ENCODE measurements around the gene MAX.

The MAX gene

DNA sequence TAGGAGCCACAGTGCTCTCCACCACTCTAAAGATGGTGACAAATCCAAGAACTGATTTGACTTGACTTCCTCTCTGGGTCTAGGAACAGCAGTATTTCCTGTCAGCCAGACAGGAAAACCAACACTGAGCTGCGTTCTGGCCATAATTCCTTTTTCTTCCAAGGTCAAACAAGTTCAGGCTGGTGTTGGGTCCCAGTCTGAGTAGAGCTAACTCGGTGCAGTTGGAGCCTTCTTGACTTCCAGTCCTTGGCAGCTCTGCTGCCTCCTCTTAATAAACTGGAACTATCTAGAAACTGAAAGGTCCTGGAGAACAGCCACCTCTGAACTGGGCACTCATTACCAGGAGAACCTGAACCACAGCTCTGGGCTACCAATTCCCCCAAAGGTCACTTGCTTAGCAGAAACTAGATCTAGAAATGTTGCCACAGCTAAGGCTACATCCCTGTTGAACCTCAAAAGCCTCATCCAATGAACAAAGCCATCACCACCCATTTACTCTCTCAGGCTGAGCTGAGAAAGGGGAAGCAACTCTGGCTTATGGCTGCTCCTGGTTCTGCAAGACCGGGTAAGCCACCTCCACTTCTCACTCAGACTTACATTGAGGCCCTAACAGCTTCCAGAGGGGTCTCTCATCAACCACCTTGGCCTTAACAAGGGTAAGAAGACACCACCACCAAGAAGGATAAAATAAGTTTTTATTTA lies 27.7 kb downstream of the MAX start:
- in situ Hi-C loops (cut with MboI; ENCODE audit: low sequenced_read_pairs): no loop called here

DNA sequence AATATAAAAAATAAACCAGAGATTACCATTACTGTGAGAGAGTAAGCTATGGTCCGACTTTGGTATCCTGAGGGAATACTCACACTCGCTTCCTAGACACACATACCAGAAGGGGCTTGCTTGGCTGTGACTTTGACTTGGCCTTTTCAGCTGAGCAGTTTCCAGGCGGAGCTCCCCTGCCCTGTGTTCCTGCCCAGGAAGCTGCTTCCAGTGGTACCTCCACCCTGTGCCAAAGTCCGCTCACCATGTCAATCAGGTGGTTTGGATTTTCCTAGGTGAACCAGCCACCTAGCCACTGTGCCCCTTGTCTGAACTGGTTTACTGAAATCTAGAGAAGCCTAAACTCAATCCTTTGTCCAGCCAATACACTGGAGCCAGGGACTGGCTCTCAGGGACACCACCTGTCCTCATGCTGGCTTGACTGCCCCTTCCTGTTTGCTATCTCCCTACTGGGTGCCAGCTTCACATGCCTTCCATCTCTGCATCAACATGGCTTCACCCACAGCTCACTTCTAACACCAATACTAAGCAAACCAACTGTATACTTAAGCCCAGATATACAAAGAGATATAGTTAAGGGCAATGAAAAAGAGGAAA lies 28.6 kb downstream of the MAX start:
- in situ Hi-C loops (cut with MboI; ENCODE audit: low sequenced_read_pairs): no loop called here

DNA sequence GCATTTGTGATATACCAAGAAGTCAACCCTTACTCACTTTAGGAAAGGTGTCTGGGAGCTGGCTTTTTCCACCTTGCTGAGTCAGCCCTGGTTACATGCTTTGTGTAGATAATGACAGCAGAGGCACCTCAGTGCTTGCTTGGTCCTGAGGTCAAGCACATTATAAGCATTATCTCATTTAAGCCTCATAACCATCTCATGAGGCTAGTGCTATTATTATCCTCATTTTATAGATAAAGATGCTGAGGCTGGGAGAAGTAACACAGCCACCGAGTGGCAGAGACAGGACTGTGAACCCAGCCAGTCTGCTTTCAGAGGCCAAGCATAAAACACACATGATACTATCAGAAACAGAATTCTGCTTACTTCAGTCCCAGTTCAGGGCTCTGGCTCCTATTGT lies 29.4 kb downstream of the MAX start:
- in situ Hi-C loops (cut with MboI; ENCODE audit: low sequenced_read_pairs): no loop called here

DNA sequence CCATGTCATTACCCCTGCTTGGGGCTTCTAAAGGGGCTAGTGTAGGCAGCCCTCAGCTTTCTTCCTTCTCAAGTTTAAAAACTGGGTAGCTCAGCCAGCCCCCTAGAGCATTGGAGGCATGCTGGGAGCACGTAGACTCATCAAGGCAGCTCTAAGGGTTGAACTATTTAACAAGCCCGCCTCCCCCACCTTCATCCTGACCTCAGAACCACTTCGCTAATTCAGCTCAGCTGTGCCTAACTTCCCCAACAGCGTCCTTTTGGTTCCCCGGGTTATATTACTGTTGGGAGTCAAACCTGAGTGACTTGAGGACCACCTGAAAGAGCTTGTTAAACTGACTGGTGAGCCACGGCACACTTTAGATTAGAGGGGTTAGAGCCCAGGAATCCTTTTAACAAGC lies 30.1 kb downstream of the MAX start:
- in situ Hi-C loops (cut with MboI; ENCODE audit: low sequenced_read_pairs): no loop called here

DNA sequence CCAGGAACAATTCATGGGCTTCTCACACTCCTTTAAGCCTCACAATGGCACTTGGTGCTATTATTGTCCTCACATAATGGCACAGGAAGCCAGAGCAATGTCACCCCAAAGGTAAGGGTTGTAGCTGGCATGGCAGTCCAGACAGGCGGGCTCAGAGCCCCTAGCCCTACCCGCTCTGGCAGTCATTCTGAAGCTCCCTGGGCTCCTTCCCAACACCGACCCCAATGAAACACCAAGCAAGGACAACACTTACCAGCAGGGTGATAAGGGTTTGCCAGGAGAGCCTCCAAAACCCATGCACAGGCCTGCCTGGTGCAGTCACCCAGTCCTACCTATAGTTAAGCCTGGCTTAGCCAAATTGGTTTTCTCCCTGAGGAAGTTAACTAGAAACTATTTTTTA lies 30.8 kb downstream of the MAX start:
- in situ Hi-C loops (cut with MboI; ENCODE audit: low sequenced_read_pairs): no loop called here

DNA sequence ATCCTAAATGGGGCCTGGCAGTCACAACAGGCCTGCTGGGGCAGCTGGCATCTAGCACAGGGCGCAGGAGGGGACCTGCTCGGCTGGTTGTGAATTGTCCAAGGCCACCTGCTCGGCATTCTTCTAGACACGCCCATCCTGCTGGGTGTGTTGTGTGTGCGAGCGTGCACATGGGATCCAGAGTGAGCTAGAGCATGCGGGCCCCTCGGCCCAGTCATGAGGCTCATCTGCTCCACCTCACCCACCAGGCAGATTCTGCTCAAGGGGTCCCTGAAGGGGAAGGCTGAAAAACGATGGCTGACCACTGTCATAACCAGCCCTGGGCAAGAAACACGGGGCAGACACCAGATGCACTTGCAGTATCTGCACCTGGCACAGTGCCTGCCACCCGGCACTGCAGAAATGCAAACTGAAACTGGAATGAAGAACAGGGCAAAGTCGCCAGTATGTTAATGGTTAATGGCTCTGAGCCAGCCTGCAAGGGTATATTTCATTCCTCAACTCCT lies 31.8 kb downstream of the MAX start:
- in situ Hi-C loops (cut with MboI; ENCODE audit: low sequenced_read_pairs): no loop called here

DNA sequence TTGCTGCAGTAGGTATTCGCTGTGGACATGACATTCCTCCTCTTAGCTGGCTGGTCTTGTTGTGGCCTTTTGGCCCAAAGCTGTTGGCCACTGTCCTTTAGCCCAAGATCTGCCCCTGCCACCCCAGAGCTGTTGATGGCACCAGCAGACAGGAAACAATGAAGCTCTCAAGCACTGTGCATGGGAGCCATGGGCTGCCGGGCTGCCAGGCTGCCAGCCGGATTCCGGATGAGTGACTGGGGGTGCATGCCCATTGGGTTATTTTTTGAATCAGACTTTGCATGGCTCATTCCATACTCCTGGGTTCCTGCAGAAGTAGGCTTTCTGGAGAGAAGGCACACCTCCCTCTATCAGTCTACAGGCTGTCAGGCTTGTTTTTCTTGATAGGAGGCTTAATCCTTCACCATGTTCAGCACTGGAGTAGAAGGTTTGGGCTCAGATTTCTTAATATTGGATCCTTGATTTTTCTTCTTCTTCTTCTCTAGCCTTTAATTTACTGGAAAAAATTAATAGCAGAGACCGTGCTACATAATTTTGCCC lies 32.4 kb downstream of the MAX start:
- in situ Hi-C loops (cut with MboI; ENCODE audit: low sequenced_read_pairs): no loop called here

DNA sequence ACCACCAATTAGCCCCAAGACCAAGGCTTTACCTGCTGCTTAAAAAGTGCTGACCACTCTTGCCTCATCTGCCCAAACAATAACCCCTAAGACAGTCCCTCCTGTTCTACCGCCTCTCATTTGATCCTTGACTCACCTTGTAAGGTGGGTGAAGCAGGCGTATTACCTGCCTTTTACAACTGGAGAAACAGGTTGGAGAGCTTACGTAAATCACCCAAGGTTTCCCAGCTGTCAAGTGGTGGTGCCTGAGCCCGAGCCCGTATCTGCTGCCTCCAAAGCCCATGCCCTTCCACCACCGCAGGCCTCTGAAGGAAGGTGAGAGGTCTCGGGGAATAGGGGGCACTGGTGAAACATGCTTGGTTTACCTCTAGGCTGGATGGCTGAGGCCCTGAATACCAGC lies 36.6 kb downstream of the MAX start:
- in situ Hi-C loops (cut with MboI; ENCODE audit: low sequenced_read_pairs): no loop called here

DNA sequence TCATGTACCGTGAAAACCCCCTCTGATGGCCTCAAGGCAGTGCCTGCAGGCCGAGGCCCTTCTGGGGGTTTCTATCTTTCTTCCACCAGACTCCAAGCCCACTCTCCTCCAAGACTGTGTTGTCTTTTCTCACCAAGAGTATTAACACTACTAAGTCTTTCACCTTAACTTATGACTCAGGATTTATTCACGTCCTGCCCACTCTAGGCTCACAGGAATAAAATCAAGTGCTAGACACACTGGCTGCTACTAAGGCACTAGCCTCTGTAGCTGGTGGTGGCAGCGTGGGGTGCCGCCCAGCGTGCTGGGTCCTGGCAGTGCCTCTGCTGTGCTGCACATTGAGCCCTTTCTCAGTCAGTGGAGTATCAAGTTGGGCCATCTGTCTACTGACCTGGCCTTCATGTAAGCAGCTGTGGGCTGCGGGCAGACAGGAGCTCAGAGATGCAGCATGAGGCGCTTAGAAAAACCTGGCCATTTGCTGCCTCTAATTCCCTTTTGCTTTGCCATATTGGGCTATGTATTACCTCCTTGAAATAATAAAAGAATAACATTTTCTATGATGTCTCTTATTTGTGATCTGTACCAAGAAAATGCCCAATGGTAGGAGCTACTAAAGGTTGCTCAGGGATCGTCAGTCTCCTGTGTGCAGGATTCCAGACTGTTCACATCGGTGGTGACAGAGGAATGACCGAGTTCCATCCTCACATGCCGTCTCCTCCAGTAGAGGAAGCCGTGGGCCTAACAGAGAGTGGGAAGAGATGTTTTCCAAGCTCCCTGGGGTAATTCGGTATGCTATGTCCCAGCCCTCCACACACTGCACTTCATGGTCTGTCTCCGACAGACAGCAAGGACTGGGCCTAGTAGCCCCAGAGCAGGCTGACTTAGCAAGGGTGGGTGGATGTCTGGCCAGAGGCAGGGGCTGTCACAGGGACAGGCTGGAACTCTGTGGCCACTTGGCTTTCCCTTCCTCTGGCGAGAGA lies 39.9 kb downstream of the MAX start:
- in situ Hi-C loops (cut with MboI; ENCODE audit: low sequenced_read_pairs): no loop called here

DNA sequence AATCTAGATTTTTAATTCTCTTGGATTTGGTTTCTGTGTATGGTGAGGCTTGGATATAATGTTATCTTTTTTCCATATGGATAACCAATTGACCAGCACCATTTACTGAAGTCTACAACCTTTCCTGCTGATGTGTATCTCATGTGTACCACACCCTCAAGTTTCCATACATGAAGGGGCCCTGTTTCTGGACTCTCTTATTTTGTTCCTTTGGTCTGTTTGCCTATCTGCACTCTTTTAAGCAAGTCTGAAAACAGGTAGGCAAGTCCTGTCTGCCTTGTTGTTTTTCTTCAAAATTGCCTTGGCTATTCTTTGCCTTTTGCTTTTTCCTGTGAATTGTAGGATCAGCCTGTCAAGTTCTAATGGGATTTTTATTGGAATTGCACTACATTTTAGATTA lies 44.6 kb downstream of the MAX start:
- in situ Hi-C loops (cut with MboI; ENCODE audit: low sequenced_read_pairs): no loop called here

DNA sequence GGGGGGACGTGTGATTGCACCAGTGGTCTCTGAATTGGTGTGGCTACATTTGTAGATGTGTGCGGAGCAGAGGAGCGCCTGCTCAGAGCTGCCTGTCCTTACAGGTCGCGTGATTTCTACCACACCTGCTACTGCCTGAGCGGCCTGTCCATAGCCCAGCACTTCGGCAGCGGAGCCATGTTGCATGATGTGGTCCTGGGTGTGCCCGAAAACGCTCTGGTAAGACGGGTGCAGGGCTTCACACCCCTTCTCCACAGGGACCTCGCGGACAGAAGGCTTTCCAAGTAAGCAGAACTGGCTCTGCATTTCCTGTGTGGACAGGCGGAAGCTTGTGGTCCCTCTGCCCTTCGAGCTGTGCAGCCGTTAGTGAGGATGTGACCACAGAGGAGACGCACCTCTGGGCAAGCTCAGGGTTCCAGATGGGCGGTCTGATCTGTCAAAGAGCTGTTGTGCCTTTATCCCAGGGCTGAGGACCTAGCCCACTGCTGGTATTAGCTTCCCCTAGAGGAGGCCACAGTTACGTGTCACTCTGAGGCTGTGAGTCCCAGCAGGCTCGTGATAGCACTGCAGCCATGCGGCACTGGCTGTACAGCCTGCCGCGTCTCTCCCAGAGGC lies 47.7 kb downstream of the MAX start:
- in situ Hi-C loops (cut with MboI; ENCODE audit: low sequenced_read_pairs): no loop called here

DNA sequence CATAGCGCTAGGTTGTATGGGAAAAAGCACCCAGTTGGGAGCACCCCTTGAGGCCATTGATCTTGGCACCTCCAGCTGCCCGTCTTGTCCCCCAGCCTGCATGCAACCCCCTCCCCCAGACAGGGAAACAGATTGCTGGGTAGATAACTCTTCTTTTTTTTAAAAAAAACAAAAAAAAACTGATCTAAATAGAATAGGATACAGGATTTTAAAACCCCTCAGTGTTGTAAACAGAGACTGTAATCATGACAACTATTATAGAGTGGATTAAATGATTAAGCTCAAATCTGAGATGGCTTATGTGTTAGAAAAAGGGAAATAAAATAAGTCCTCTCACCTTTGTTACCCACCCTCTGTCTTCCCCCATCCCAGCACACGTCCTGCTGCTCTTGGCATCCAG lies 48.9 kb downstream of the MAX start:
- in situ Hi-C loops (cut with MboI; ENCODE audit: low sequenced_read_pairs): no loop called here

DNA sequence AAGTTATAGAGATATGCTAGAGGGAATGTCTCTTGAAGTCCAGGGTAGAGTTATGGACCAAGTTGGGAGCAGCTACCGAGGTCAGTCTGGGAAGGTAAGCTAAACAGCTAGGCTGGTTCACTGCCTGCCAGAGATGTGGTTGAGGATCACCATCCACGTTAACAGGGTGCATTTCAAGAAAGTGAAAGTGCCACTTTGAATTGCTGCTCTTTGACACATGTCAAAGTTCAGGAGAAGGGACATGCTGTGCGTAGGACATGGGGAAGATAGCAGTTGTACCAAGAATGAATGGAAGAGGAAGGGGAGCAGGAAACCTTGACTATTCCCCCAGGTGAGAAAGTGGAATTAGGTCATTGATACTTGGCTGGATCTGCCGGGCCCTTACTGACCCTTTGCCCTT lies 49.5 kb downstream of the MAX start:
- in situ Hi-C loops (cut with MboI; ENCODE audit: low sequenced_read_pairs): no loop called here

DNA sequence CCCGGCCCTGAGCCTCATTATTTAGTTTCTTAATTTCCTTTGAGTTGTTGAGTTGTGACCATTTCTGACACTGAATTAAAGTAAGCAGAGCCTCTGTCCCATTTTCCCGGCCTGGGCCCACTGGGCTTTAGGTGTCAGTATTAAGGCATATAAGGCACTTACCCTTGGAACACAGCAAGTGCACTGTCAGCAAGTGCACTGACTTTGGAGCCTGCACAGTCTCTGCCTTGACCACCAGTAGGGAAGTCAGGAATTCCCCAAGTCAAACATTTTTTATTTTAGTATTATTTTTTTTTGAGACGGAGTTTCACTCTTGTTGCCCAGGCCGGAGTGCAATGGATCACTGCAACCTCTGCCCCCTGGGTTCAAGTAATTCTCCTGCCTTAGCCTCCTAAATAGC lies 56.6 kb downstream of the MAX start:
- in situ Hi-C loops (cut with MboI; ENCODE audit: low sequenced_read_pairs): no loop called here

DNA sequence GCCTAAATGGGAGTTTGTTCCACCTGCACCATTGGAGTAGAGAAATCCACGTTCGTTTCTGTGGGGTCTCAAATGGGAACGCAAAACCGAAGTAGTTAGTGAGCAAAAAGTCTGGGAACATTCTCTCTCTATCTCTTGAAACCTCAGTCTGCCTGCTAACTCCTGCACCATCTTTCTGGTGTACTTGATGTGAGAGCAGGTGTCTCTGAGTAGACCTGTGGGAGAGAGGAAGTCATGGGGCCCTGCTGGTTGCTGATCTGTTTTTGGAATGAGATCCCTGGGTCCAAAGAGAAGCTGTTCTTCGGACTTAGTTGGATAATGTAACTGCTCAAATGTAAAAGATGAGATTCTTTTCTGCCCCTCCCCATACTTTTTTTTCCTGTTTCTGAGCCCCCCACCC lies 57.3 kb downstream of the MAX start:
- in situ Hi-C loops (cut with MboI; ENCODE audit: low sequenced_read_pairs): no loop called here

DNA sequence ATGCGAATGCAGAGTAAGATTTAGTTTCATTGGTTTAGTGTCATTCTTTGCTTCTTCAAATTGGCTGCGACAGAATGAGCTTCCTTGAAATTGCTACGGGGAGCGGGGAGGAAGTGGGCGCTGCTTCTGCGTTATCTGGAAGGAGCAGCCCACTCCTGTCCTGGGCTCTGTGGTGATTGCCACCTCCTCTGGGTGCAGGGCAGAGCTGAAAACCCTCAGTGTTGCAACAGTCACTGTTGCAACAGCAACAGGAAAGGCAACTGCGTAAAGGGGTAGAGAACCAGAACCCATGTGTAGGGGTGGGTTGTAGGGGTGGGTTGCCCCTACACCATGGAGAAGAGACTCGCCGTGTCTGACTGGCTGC lies 57.7 kb downstream of the MAX start:
- in situ Hi-C loops (cut with MboI; ENCODE audit: low sequenced_read_pairs): no loop called here

DNA sequence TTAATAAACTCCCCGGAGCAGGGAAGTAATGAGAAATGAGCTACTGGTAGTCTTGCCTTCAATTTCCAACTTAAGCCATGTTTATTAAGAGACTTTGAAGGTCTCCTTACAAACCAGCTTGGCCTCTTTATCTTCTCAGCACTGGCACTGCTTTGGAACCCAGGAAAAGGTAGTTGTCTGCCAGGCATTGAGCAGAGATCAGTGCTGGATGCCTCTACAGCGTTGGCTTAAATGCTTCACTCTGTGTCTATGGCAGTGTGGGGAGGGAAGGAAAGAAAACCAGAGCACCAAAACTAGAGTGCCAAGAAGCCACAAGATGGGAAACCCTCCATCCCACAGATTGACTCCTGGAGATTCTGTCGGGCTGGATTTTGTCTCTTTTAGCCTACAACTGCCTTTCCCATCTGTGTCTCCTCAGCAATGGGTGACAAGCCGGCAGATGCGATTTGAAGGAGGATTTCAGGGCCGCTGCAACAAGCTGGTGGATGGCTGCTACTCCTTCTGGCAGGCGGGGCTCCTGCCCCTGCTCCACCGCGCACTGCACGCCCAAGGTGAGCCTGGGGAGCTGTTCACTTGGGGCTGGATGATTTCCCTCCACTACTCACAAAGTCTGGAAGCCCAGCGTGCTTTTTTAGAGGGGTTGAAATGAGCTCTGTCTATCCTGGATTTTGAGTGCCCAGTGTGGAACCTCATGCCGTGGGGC lies 58.3 kb downstream of the MAX start:
- in situ Hi-C loops (cut with MboI; ENCODE audit: low sequenced_read_pairs): no loop called here

DNA sequence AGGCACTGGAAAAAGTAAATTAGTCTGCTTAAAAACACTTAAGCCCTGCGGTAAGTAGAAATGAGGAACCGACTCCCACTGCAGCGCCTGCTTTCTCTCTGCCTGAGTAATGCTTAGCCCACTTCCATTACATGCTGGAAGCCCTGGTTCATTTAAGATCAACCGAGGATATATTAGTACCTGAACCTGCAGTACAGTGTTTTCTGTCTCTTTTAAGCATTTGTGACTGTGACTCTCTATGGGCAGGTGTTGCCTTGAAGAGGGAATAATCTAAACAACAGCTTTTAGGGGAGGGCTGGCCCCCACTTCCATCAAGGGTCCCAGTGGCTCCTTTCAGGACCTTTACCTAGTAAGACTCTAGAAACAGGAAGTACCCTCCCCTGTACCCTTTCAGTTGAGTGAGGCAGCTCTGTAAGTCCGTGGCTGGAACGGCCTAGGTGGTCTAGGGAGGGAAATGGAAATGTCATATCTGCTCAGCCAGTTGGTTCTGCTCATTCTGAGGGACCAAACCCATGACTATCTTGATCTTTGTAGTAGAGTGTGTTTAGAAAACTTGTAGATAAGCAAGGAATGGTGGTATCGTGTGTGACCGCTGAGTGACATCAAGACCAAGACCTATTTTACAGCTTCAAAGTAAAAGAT lies 59.5 kb downstream of the MAX start:
- in situ Hi-C loops (cut with MboI; ENCODE audit: low sequenced_read_pairs): no loop called here

DNA sequence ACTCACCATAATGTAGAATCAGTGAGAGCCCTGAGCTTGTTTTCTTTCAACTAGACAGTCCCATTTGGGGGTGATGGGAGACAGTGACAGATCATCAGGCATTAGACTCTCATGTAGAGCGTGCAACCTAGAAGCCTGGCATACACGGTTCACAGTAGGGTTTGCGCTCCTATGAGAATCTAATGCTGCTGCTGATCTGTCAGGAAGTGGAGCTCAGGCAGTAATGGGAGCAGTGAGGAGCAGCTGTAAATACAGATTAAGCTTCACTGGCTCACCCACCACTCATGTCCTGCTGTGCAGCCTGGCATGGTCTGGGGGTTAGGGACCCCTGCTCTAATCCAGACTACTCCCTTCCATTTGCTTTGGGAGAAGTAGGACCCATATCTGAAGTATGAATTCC lies 60.0 kb downstream of the MAX start:
- in situ Hi-C loops (cut with MboI; ENCODE audit: low sequenced_read_pairs): no loop called here

DNA sequence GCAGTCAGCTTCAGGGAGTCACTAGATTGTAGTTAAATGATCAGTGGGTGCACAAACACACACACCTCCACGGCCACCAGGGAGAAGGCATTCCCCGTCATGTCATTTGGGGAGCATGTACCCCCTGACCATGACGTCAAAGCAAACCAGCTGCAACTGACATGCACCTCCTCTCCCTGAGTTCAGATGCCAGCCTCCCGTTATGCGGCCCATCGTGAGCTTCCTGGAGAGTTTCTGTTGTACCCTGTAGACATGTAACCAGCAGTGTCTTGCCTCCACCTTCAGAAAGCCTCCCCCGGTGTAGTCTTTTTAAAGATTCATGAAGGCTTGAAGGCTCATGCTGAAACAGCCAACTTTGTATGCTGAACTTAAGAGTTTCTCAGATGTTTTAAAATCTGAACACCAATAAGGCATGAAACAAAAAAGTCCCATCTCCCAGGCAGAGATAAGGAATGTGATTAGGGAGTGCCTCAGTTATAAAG lies 60.8 kb downstream of the MAX start:
- in situ Hi-C loops (cut with MboI; ENCODE audit: low sequenced_read_pairs): no loop called here

Data from hTERT RPE-1 (cell line).